H1 (cell line): Measurements from ENCODE around the gene MAGI2. TPM values are rescaled to one million over a fixed set of nuclear protein-coding genes. Genes with fewer than 3 reads are reported as not detected.
A peak's percentile ranks its signal among the peaks of the same experiment; 100 is the strongest.

ENCODE experiments used
- CTCF ChIA-PET: fragments of 300-600 bp; sonication (Branson Sonifier 250); formaldehyde crosslinking; loops from one replicate; lab custom pipeline; 2021; ENCODE audit not compliant: partially characterized antibody; lab: Charles Lee
- POLR2A ChIA-PET: fragments of 300-600 bp; sonication (Branson Sonifier 250); formaldehyde crosslinking; loops from one replicate; lab custom pipeline; 2021; ENCODE audit warnings: inconsistent platforms; ENCODE audit not compliant: partially characterized antibody; lab: Charles Lee
- DNase-seq, 2 experiments: peaks; one replicate each; pipeline versions ENCODE4 v3.0.0 to v3.0.0-alpha.2; 2010 to 2022; ENCODE audit warnings: low spot score in 2 of 2, low read depth in 1 of 2, mixed read lengths in 1 of 2
- FAIRE-seq: peaks from 2 replicates; lab custom pipeline; 2011; peaks lifted over from hg19 to GRCh38; lab: Jason Lieb, UNC
- H2AFZ ChIP-seq: 2 replicates; pipeline ENCODE4 v1.8.1; 2012; ENCODE audit warnings: low read length, inconsistent platforms
- H2AK5ac ChIP-seq: 2 replicates; pipeline ENCODE4 v1.6.1; 2013; ENCODE audit warnings: low read depth, low read length
- H2BK120ac ChIP-seq: replicated peaks from 2 replicates; pipeline ENCODE3; 2013; ENCODE audit warnings: low read depth, low read length, inconsistent platforms
- H2BK12ac ChIP-seq: 2 replicates; pipeline ENCODE4 v1.6.1; 2013; ENCODE audit warnings: low read depth, low read length
- H2BK15ac ChIP-seq: 2 replicates; pipeline ENCODE4 v1.6.1; 2013; ENCODE audit warnings: low read length
- H2BK20ac ChIP-seq: 2 replicates; pipeline ENCODE4 v1.6.1; 2013; ENCODE audit warnings: low read length
- H2BK5ac ChIP-seq: 2 replicates; pipeline ENCODE4 v1.6.1; 2013; ENCODE audit warnings: low read depth, low read length
- H3K14ac ChIP-seq: 2 replicates; pipeline ENCODE4 v1.6.1; 2013; ENCODE audit warnings: inconsistent platforms; ENCODE audit not compliant: insufficient read length
- H3K18ac ChIP-seq: 2 replicates; pipeline ENCODE4 v1.6.1; 2013; ENCODE audit warnings: low read length; ENCODE audit errors: extremely low read depth
- H3K23ac ChIP-seq: 2 replicates; pipeline ENCODE4 v1.6.1; 2013; ENCODE audit warnings: inconsistent platforms; ENCODE audit not compliant: insufficient read length
- H3K23me2 ChIP-seq: 2 replicates; pipeline ENCODE4 v1.6.1; 2013; ENCODE audit warnings: low read depth, low read length
- H3K27ac ChIP-seq: 2 replicates; pipeline ENCODE4 v1.6.1; 2011; ENCODE audit warnings: low read depth, low read length, inconsistent platforms
- H3K27me3 ChIP-seq, 4 experiments: replicated peaks in 1 of 4; 1 replicate in 1 of 4; 2 replicates in 3 of 4; pipeline versions ENCODE4 v1.6.1 to v1.8.1; 2011 to 2013; ENCODE audit warnings: low read length in 3 of 4, mild to moderate bottlenecking in 3 of 4, inconsistent platforms in 2 of 4, mixed read lengths in 2 of 4, moderate library complexity in 1 of 4; ENCODE audit not compliant: control insufficient read depth in 3 of 4, insufficient read depth in 3 of 4; ENCODE audit errors: extremely low read depth in 1 of 4
- H3K36me3 ChIP-seq, 4 experiments: 2 replicates each; pipeline versions ENCODE4 v1.6.1 to v1.8.1; 2011 to 2013; ENCODE audit warnings: mild to moderate bottlenecking in 4 of 4, low read length in 3 of 4, moderate library complexity in 2 of 4, control low read depth in 1 of 4, inconsistent platforms in 1 of 4; ENCODE audit not compliant: insufficient read depth in 4 of 4, control insufficient read depth in 2 of 4
- H3K4ac ChIP-seq: replicated peaks from 2 replicates; pipeline ENCODE3; 2013; ENCODE audit warnings: low read length, low read depth, mixed read lengths, inconsistent platforms; ENCODE audit not compliant: insufficient read length
- H3K4me1 ChIP-seq, 4 experiments: replicated peaks in 1 of 4; 1 replicate in 1 of 4; 2 replicates in 3 of 4; pipeline versions ENCODE4 v1.6.1 to v1.8.1; 2011 to 2013; ENCODE audit warnings: low read length in 3 of 4, inconsistent platforms in 2 of 4, mixed read lengths in 1 of 4; ENCODE audit not compliant: insufficient read depth in 4 of 4, control insufficient read depth in 3 of 4
- H3K4me2 ChIP-seq, 2 experiments: 2 replicates each; pipeline versions ENCODE4 v1.6.1 to v1.8.1; 2011 to 2013; ENCODE audit warnings: low read depth in 2 of 2, low read length in 2 of 2, control low read depth in 1 of 2, inconsistent platforms in 1 of 2, mild to moderate bottlenecking in 1 of 2; ENCODE audit not compliant: insufficient read depth in 1 of 2
- H3K4me3 ChIP-seq, 4 experiments: fragments of 200-600, 300-600 bp in 1 of 4; sonication (generic), shearing (Covaris generic), sonication (Bioruptor Twin) in 1 of 4; 2 replicates each; pipeline versions ENCODE4 v1.5.1 to v1.8.1; 2011 to 2016; ENCODE audit warnings: low read length in 4 of 4, low read depth in 3 of 4, control low read depth in 2 of 4, inconsistent platforms in 2 of 4, mild to moderate bottlenecking in 2 of 4, mixed read lengths in 1 of 4, moderate library complexity in 1 of 4; ENCODE audit not compliant: insufficient read depth in 2 of 4; ENCODE audit errors: extremely low read depth in 1 of 4
- H3K56ac ChIP-seq: replicated peaks from 2 replicates; pipeline ENCODE3; 2013; ENCODE audit warnings: low read depth, mild to moderate bottlenecking, mixed read lengths, low read length, inconsistent platforms; ENCODE audit not compliant: insufficient read length
- H3K79me1 ChIP-seq: 2 replicates; pipeline ENCODE4 v1.6.1; 2013; ENCODE audit warnings: low read depth, low read length, control low read depth
- H3K79me2 ChIP-seq, 2 experiments: 2 replicates each; pipeline versions ENCODE4 v1.6.1 to v1.8.1; 2012 to 2013; ENCODE audit warnings: low read length in 2 of 2, mild to moderate bottlenecking in 2 of 2, inconsistent platforms in 1 of 2; ENCODE audit not compliant: insufficient read depth in 2 of 2, control insufficient read depth in 1 of 2
- H3K9ac ChIP-seq, 4 experiments: replicated peaks in 1 of 4; 1 replicate in 1 of 4; 2 replicates in 3 of 4; pipeline versions ENCODE4 v1.6.1 to v1.8.1; 2011 to 2013; ENCODE audit warnings: low read depth in 3 of 4, low read length in 3 of 4, control low read depth in 2 of 4, mild to moderate bottlenecking in 2 of 4, moderate library complexity in 2 of 4, inconsistent platforms in 1 of 4; ENCODE audit errors: extremely low read depth in 1 of 4
- H3K9me3 ChIP-seq, 2 experiments: 2 replicates each; pipeline versions ENCODE4 v1.6.1 to v1.8.1; 2012 to 2013; ENCODE audit warnings: mild to moderate bottlenecking in 2 of 2, moderate library complexity in 2 of 2, control low read depth in 1 of 2, inconsistent platforms in 1 of 2, low read depth in 1 of 2, low read length in 1 of 2, mixed read lengths in 1 of 2; ENCODE audit not compliant: insufficient read depth in 2 of 2
- H4K20me1 ChIP-seq, 2 experiments: replicated peaks in 1 of 2; 2 replicates each; pipeline versions ENCODE3 to v1.8.1; 2011 to 2013; ENCODE audit warnings: inconsistent platforms in 2 of 2, low read length in 2 of 2, mild to moderate bottlenecking in 1 of 2; ENCODE audit not compliant: insufficient read depth in 2 of 2, control insufficient read depth in 1 of 2
- H4K5ac ChIP-seq: 2 replicates; pipeline ENCODE4 v1.6.1; 2013; ENCODE audit warnings: low read length, low read depth, mixed read lengths, inconsistent platforms; ENCODE audit not compliant: insufficient read length
- H4K8ac ChIP-seq: 2 replicates; pipeline ENCODE4 v1.8.0; 2013; ENCODE audit warnings: mild to moderate bottlenecking, moderate library complexity, low read length, inconsistent platforms; ENCODE audit not compliant: insufficient read depth; ENCODE audit errors: extremely low read depth
- H4K91ac ChIP-seq: replicated peaks from 2 replicates; pipeline ENCODE3; 2013; ENCODE audit warnings: low read length, mixed read lengths, inconsistent platforms; ENCODE audit not compliant: insufficient read length
- CHD2 ChIP-seq: IDR thresholded peaks from 2 replicates; pipeline ENCODE4 v1.6.1; 2012; ENCODE audit warnings: low read length, improper control_type of control experiment
- EZH2 ChIP-seq: fragments of 200-600 bp; sonication (generic); IDR thresholded peaks from 2 replicates; pipeline ENCODE4 v1.7.1; 2012; ENCODE audit warnings: low read depth, mild to moderate bottlenecking, moderate library complexity, low read length, inconsistent platforms; ENCODE audit not compliant: severe bottlenecking
- NRF1 ChIP-seq: IDR thresholded peaks from 2 replicates; pipeline ENCODE4 v1.6.1; 2011; ENCODE audit warnings: mild to moderate bottlenecking, low read depth, low read length, improper control_type of control experiment
- POU5F1 ChIP-seq: IDR thresholded peaks from 2 replicates; pipeline ENCODE4 v1.6.1; 2011; ENCODE audit warnings: low read depth, mild to moderate bottlenecking, low read length, moderate library complexity
- WGBS, 2 experiments: shearing (Covaris generic) in 1 of 2; methylation state at CpG; one replicate each; pipeline versions ENCODE4 v1.1.6 to v1.1.7; 2013 to 2015; ENCODE audit warnings: low lambda C conversion rate in 2 of 2, mixed read lengths in 2 of 2, inconsistent platforms in 1 of 2, low coverage in 1 of 2, missing lambda C conversion rate in 1 of 2; ENCODE audit not compliant: insufficient replicate concordance in 2 of 2, insufficient coverage in 1 of 2, insufficient read length in 1 of 2; ENCODE audit errors: extremely low coverage in 1 of 2, missing lambda C conversion rate in 1 of 2; 5-methylcytosine and 5-hydroxymethylcytosine counted together
- polyA plus RNA-seq, 7 experiments: library from polyadenylated mRNA; depleted of rRNA in 3 of 7; stranded (reverse) in 5 of 7; unstranded in 2 of 7; fragments of >200 nt in 5 of 7; fragments of 200-250 nt in 2 of 7; gene quantifications; 1 replicate in 5 of 7; 2 replicates in 1 of 7; 4 replicates in 1 of 7; pipeline versions ENCODE4 v1.2.1 to v1.2.3, GENCODE V29; 2011 to 2013; ENCODE audit warnings: missing spikeins in 2 of 7, mixed read lengths in 2 of 7
- total RNA-seq: library from RNA; stranded (reverse); fragmentation: NEBNext Ultra II Directional; extraction: Animal tissue kit (Norgen Biotek cat#: 25700); gene quantifications from 2 replicates; pipeline ENCODE4 v1.2.1, GENCODE V29; 2021

The MAGI2 gene
- total and polyA plus RNA-seq, 2 of the 8 experiments (the other 6 are each of a cell fraction or from before 2014, with no cell fraction given) = 6.0 to 27.3 TPM

DNA sequence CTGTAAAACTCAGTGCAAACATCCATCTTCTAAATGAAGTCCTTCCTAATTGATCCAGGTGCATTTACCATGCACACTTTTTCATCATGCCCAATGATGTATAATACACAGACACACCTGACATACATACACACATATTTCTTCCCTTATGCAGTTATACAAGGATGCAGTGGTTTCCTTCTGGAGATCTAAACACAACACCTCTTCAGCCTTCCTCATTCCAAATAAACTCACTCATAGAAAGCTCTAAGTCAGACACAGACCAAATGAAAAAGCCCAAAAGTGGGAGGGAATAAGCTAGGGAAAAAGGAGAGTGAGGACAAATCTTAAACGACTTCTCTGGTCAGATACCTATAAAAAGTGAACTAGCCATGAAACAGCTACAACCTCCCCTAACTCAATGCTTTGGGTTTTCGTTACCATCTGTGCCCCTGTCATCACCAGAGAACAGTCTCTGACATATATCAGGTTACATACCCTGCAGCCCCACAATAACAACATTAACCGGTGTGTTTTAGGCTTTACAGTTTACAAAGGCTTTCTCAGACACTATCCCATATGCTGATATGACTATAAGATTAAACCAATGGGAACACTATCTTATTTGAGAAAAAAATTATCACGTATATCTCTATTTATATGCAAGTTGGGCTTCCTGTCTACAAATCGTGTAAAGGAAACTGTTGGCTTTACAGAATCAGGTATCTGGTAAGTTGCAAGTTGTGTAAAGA is 979.7 kb downstream of the MAGI2 start:
- Histone ChIP-seq H3K18ac (no peak overlapping the region), H3K23me2 (no peaks in the 10 kb centered on the region), H3K23ac (no peak overlapping the region), H4K20me1 (no peaks in the 10 kb centered on the region), H2BK15ac (no peak overlapping the region), H3K4me2 (no peak overlapping the region), H4K5ac (no peak overlapping the region), H3K4ac (no peak overlapping the region), H2BK5ac (no peak overlapping the region), H2AK5ac (no peak overlapping the region), H3K56ac (no peak overlapping the region), H3K79me2 (peaks cover 0 to 3% of the 10 kb centered on the region in 2 experiments; a peak in 1 of 4 replicates), H3K4me3 (no peak overlapping the region), H3K9me3 (no peaks in the 10 kb centered on the region), H2BK120ac (no peak overlapping the region), H4K91ac (no peak overlapping the region), H3K27me3 (no peaks in the 10 kb centered on the region), H3K27ac (no peak overlapping the region), H2BK12ac (no peak overlapping the region), H3K4me1 (peaks cover 0 to 3% (median 0%) of the 10 kb centered on the region in 4 experiments; a peak in 1 of 7 replicates), H3K36me3 (no peaks in the 10 kb centered on the region), H3K79me1 (no peaks in the 10 kb centered on the region), H2AFZ (no peak overlapping the region), H4K8ac (no peak overlapping the region), H2BK20ac (no peak overlapping the region), H3K9ac (no peak overlapping the region), H3K14ac (no peak overlapping the region)
- 85% methylated on average over 5 of the region's 5 CpGs; no CpG with 5 or more reads in 1 of the 2 experiments for WGBS, 2 experiments
- CTCF ChIA-PET = no interaction called here
- DNase-seq = no peak
- POLR2A ChIA-PET = no interaction called here
- peak; percentile 19 for FAIRE-seq
- TF ChIP-seq NRF1 (no peak), EZH2 (no peak), POU5F1 (no peak), CHD2 (no peak)
